Keratinocyte (primary cell): ENCODE measurements around the gene VPS13D. TPM values are rescaled to one million over a fixed set of nuclear protein-coding genes. Genes with fewer than 3 reads are reported as not detected.
A peak's percentile ranks its signal among the peaks of the same experiment; 100 is the strongest.

Source experiments
- DNase-seq: peaks from one replicate; pipeline ENCODE4 v3.0.0-alpha.2; 2011; ENCODE audit warnings: low read depth, missing footprints, low spot score
- FAIRE-seq: peaks from 2 replicates; lab custom pipeline; 2011; peaks lifted over from hg19 to GRCh38; lab: Jason Lieb, UNC
- H2AFZ ChIP-seq: 2 replicates; pipeline ENCODE4 v1.6.0; 2012; ENCODE audit warnings: low read length, control low read depth, inconsistent platforms; ENCODE audit not compliant: control insufficient read depth
- H3K27ac ChIP-seq: 2 replicates; pipeline ENCODE4 v1.5.1; 2011; ENCODE audit warnings: low read length; ENCODE audit not compliant: control insufficient read depth, insufficient read depth
- H3K27me3 ChIP-seq: 3 replicates; pipeline ENCODE4 v1.6.0; 2011; ENCODE audit warnings: low read length; ENCODE audit not compliant: control insufficient read depth, insufficient read depth; ENCODE audit errors: extremely low read depth
- H3K36me3 ChIP-seq, 2 experiments: 2 replicates in 1 of 2; 3 replicates in 1 of 2; pipeline ENCODE4 v1.5.1; 2011; ENCODE audit warnings: low read length in 2 of 2, mild to moderate bottlenecking in 1 of 2; ENCODE audit not compliant: control insufficient read depth in 2 of 2, insufficient read depth in 2 of 2; ENCODE audit errors: extremely low read depth in 1 of 2
- H3K4me1 ChIP-seq: 3 replicates; pipeline ENCODE4 v1.5.1; 2011; ENCODE audit warnings: low read length; ENCODE audit not compliant: control insufficient read depth, insufficient read depth; ENCODE audit errors: extremely low read depth
- H3K4me2 ChIP-seq: 3 replicates; pipeline ENCODE4 v1.6.0; 2011; ENCODE audit warnings: low read depth, low read length; ENCODE audit not compliant: control insufficient read depth, insufficient read depth; ENCODE audit errors: extremely low read depth
- H3K4me3 ChIP-seq, 3 experiments: fragments of 200-600 bp in 1 of 3; sonication (generic) in 1 of 3; 2 replicates in 2 of 3; 3 replicates in 1 of 3; pipeline ENCODE4 v1.5.1; 2011 to 2016; ENCODE audit warnings: low read length in 3 of 3, mild to moderate bottlenecking in 3 of 3, control low read depth in 2 of 3, inconsistent platforms in 1 of 3, low read depth in 1 of 3, mixed read lengths in 1 of 3, mixed run types in 1 of 3, moderate library complexity in 1 of 3; ENCODE audit not compliant: control insufficient read depth in 2 of 3, insufficient read depth in 2 of 3; ENCODE audit errors: extremely low read depth in 1 of 3
- H3K79me2 ChIP-seq: 2 replicates; pipeline ENCODE4 v1.6.0; 2012; ENCODE audit warnings: low read length; ENCODE audit not compliant: control insufficient read depth, insufficient read depth
- H3K9ac ChIP-seq: 3 replicates; pipeline ENCODE4 v1.6.0; 2011; ENCODE audit warnings: low read length; ENCODE audit not compliant: control insufficient read depth, insufficient read depth; ENCODE audit errors: extremely low read depth
- H3K9me1 ChIP-seq: 3 replicates; pipeline ENCODE4 v1.6.0; 2011; ENCODE audit warnings: low read length; ENCODE audit not compliant: control insufficient read depth, insufficient read depth; ENCODE audit errors: extremely low read depth
- H3K9me3 ChIP-seq: 2 replicates; pipeline ENCODE4 v1.5.1; 2012; ENCODE audit warnings: low read depth, low read length; ENCODE audit not compliant: control insufficient read depth
- H4K20me1 ChIP-seq: 3 replicates; pipeline ENCODE4 v1.6.0; 2011; ENCODE audit warnings: low read length; ENCODE audit not compliant: control insufficient read depth, insufficient read depth; ENCODE audit errors: extremely low read depth
- EZH2 ChIP-seq: IDR thresholded peaks from one replicate; pipeline ENCODE4 v1.6.1; 2012; ENCODE audit warnings: inconsistent platforms, mild to moderate bottlenecking, low read length, moderate library complexity
- dilution Hi-C: fragments of 300-500 bp; cut with MboI; formaldehyde crosslinking; loops from one replicate; pipeline ENCODE4 v1.7.0; 2020; ENCODE audit warnings: low sequenced_read_pairs; ENCODE audit not compliant: extremely low pct_ligation_motif_present
- polyA plus RNA-seq, 5 experiments: library from polyadenylated mRNA; depleted of rRNA in 3 of 5; stranded (reverse) in 3 of 5; stranded (forward) in 1 of 5; unstranded in 1 of 5; fragments of >200 nt; gene quantifications; 1 replicate in 1 of 5; 2 replicates in 3 of 5; 3 replicates in 1 of 5; pipeline versions ENCODE4 v1.2.1 to v1.2.3, GENCODE V29; 2011 to 2012; ENCODE audit warnings: missing spikeins in 2 of 5, low read depth in 1 of 5, low replicate concordance in 1 of 5
- TF ChIP-seq, protein P1 (sequence below), 3 experiments: IDR thresholded peaks in 1 of 3; conservative IDR thresholded peaks in 1 of 3; optimal IDR thresholded peaks in 1 of 3; 2 replicates in 2 of 3; 3 replicates in 1 of 3; pipeline versions ENCODE3 to v1.5.1; 2011; ENCODE audit warnings: low read length in 3 of 3, mild to moderate bottlenecking in 3 of 3, moderate library complexity in 2 of 3, control low read depth in 1 of 3, inconsistent platforms in 1 of 3; ENCODE audit not compliant: insufficient read depth in 2 of 3; ENCODE audit errors: extremely low read depth in 1 of 3

Gene VPS13D
- polyA plus RNA-seq, 1 donor (not counting 4 experiments of a cell fraction or from before 2014, with no cell fraction given), result 19.0 TPM

GRCh38 chr1:12446593-12446992 is 216.8 kb downstream of the VPS13D start:
- Histone ChIP-seq H3K79me2 (no peaks in the 10 kb centered on the region), H3K27ac (no peak overlapping the region), H3K27me3 (no peaks in the 10 kb centered on the region), H3K9me3 (no peaks in the 10 kb centered on the region), H3K4me1 (peaks cover 30% of the 10 kb centered on the region), H4K20me1 (no peaks in the 10 kb centered on the region), H3K4me3 (no peak overlapping the region), H3K9me1 (no peaks in the 10 kb centered on the region), H3K4me2 (no peak overlapping the region), H3K9ac (no peak overlapping the region), H3K36me3 (peaks cover 0 to 3% of the 10 kb centered on the region in 2 experiments), H2AFZ (no peak overlapping the region)
- FAIRE-seq (no peak), DNase-seq (no peak)
- TF ChIP-seq, protein P1, sequence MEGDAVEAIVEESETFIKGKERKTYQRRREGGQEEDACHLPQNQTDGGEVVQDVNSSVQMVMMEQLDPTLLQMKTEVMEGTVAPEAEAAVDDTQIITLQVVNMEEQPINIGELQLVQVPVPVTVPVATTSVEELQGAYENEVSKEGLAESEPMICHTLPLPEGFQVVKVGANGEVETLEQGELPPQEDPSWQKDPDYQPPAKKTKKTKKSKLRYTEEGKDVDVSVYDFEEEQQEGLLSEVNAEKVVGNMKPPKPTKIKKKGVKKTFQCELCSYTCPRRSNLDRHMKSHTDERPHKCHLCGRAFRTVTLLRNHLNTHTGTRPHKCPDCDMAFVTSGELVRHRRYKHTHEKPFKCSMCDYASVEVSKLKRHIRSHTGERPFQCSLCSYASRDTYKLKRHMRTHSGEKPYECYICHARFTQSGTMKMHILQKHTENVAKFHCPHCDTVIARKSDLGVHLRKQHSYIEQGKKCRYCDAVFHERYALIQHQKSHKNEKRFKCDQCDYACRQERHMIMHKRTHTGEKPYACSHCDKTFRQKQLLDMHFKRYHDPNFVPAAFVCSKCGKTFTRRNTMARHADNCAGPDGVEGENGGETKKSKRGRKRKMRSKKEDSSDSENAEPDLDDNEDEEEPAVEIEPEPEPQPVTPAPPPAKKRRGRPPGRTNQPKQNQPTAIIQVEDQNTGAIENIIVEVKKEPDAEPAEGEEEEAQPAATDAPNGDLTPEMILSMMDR (optimal IDR thresholded peaks at IDR 0.05 in 1 of 3, IDR thresholded peaks at IDR 0.05 in 1 of 3, conservative IDR thresholded peaks at IDR 0.05 in 1 of 3; ENCODE audit: extremely low read depth in 1 of 3, insufficient read depth in 2 of 3, low read length in 3 of 3), result no peak
- no peak for TF ChIP-seq EZH2
- dilution Hi-C loops, result no loop called here

GRCh38 chr1:12447307-12447706 is 217.5 kb downstream of the VPS13D start:
- Histone ChIP-seq H3K4me1 (peaks cover 30% of the 10 kb centered on the region), H3K27me3 (no peaks in the 10 kb centered on the region), H3K9ac (no peak overlapping the region), H4K20me1 (no peaks in the 10 kb centered on the region), H3K9me1 (no peaks in the 10 kb centered on the region), H2AFZ (no peak overlapping the region), H3K27ac (no peak overlapping the region), H3K9me3 (no peaks in the 10 kb centered on the region), H3K4me3 (no peak overlapping the region), H3K36me3 (peaks cover 3 to 4% of the 10 kb centered on the region in 2 experiments), H3K4me2 (peak overlapping the region; percentile 13), H3K79me2 (no peaks in the 10 kb centered on the region)
- FAIRE-seq (no peak), DNase-seq (no peak)
- TF ChIP-seq, protein P1 (optimal IDR thresholded peaks at IDR 0.05 in 1 of 3, IDR thresholded peaks at IDR 0.05 in 1 of 3, conservative IDR thresholded peaks at IDR 0.05 in 1 of 3; ENCODE audit: extremely low read depth in 1 of 3, insufficient read depth in 2 of 3, low read length in 3 of 3), result no peak
- no peak for TF ChIP-seq EZH2
- dilution Hi-C loops, result no loop called here
